Sciatic nerve (tissue), 2 donors: Measurements from ENCODE around the gene TOP3A. TPM values are rescaled to one million over a fixed set of nuclear protein-coding genes. Genes with fewer than 3 reads are reported as not detected.

ENCODE experiments used
- ATAC-seq: fragments of 200-7000 bp; cut with Tn5 transposase; one replicate; pipeline ENCODE4 v1.9.1; 2020; ENCODE audit warnings: mild to moderate bottlenecking, moderate library complexity
- DNase-seq: peaks from one replicate; pipeline ENCODE4 v3.0.0-alpha.2; 2020; ENCODE audit warnings: low spot score
- intact Hi-C: fragments of 100-400 bp; cut with DNase I; formaldehyde crosslinking; loops from one replicate; pipeline ENCODE4 v1.14.2; 2022
- microRNA-seq: library from miRNA; unstranded; fragments of <30 nt; microRNA quantifications from one replicate; pipeline ENCODE4 v1.2.0, GENCODE V29; 2020
- total RNA-seq: library from RNA; stranded (reverse); fragmentation: NEBNext Ultra II Directional; extraction: Animal tissue kit (Norgen Biotek cat#: 25700); gene quantifications from one replicate; pipeline ENCODE4 v1.2.1, GENCODE V29; 2021
- donor health status: DM: no; HTN: no; CAD: no.
- donor health status: DM: no; HTN: no; CAD: no.

TOP3A gene
- total RNA-seq, 1 donor from 2014 or later, result 37.0 TPM

DNA sequence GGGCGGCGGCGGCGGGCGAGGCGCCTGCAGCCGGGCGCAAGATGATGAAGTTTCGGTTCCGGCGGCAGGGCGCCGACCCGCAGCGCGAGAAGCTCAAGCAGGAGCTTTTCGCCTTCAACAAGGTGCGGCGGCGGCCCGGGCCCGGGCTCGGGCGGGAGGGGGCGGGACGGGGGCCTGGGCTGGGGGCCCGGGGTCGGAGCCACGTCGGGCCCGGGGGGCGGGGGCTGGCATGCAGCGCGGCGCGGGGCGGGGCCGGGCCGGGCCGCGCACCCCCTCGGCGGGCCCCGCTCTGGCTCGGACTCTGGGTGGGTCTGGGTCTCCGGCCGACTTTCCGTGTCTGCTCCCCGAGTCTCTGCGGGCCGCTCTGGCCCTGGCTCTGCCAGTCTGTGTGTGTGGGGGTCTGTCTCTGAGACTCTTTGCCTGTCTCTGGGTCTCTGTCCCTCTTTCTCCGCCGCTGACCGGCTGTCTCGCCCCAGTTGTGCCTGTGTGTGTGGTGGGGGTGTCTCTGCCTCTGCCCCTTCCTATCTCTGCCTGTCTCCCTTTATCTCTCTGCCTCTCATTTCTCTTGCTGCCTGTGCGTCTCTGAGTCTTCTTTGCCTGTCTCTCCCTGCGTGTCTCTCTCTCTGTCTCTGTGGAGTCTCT lies 89.0 kb downstream of the TOP3A start:
- DNase-seq, result no peak
- peak; percentile 1 for ATAC-seq
- intact Hi-C loops, result no loop called here

GRCh38 chr17:18225121-18225641 lies 89.6 kb downstream of the TOP3A start, which contains the start of gene LLGL1:
Gene LLGL1 (plus strand): TSS chr17:18225635. CDS start chr17:18225683, 48 bp downstream.
- peak; percentile 97 for DNase-seq
- intact Hi-C loops, result no loop called here
- peak; percentile 97 for ATAC-seq

GRCh38 chr17:18224387-18225120 lies 90.2 kb downstream of the TOP3A start:
- DNase-seq (no peak), ATAC-seq (peak; percentile 72)
- intact Hi-C loops, result no loop called here

- DNase-seq (no peak), ATAC-seq (no peak)
- intact Hi-C loops, result no loop called here
Observed at GRCh38 chr17:18224053-18224386, 90.8 kb downstream of the TOP3A start.

Small RNA genes within 50 kb of the gene (microRNA-seq; reads per million reads assigned to microRNA genes)
- not detected for gene MIR6778

Other genes starting within 250 kb of the TOP3A start
- gene DRG2, start 227.0 kb downstream of the TOP3A start, total RNA-seq, result 29.8 TPM
- gene MYO15A, start 206.2 kb downstream of the TOP3A start, total RNA-seq, result 4.4 TPM
- gene ALKBH5, start 131.2 kb downstream of the TOP3A start, total RNA-seq, result 96.3 TPM
- gene LLGL1, start 89.4 kb downstream of the TOP3A start, total RNA-seq, result 21.4 TPM
- gene FLII, start 56.3 kb downstream of the TOP3A start, total RNA-seq, result 244 TPM
- gene MIEF2, start 54.3 kb downstream of the TOP3A start, total RNA-seq, result 15.5 TPM
- 13.4 TPM for gene SMCR8, start 299 bp upstream of the TOP3A start, total RNA-seq
- gene SHMT1, start 48.6 kb upstream of the TOP3A start, total RNA-seq, result 28.0 TPM
- not detected for gene EVPLL, start 62.8 kb upstream of the TOP3A start, total RNA-seq
- gene LGALS9C, start 161.8 kb upstream of the TOP3A start, total RNA-seq, result 0.18 TPM